GM19025 (cell line): ENCODE results near the gene UPF2.
"Not testable (repeated sequence)": the region's sequence is repeated elsewhere in the genome, so short reads cannot be mapped to it uniquely, and the experiment has no call there.

ENCODE experiments used
- ATAC-seq: cut with Tn5 transposase; IDR thresholded peaks from one replicate; pipeline ENCODE4 v1.9.1; 2021; ENCODE audit warnings: mild to moderate bottlenecking, low read depth, moderate library complexity; ENCODE audit not compliant: unreplicated experiment

The UPF2 gene

DNA sequence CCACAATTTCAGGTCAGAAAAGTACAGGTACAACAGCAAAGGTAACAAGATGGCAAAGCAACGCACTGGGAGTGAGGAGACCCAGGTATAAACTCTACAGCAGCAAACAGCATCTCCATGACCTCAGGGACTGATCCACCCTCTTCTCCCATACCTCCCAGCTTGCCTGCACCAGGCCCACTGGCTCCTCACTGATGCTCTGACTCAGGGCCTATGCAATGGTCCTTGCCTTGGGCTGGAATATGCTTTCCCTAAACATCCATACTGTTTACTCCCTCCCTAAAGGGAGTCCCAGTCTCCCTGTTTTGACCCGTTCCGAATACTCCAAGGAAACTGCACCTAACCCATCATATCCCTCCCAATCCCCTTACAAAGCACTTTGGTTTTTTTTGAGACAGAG is 60.4 kb downstream of the UPF2 start:
- no peak for ATAC-seq

DNA sequence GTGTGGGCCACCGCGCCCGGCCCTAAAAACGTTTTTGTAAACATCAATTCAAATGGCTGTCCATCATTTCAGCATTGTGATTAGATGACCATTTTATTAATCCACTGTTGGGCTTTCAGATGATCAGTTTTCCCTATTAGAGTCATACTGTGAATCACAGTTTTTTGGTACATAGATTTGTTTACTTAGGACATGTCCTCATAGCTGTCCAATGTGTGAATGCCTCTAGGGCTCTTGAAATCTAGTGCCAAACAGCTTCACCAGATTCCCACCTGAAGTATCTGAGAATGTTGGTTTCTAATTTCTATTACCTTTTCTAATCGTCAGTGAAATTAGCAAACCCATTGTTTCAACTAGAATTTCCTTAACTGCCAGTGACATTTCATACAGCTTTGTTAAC is 66.8 kb downstream of the UPF2 start:
- ATAC-seq = no peak

DNA sequence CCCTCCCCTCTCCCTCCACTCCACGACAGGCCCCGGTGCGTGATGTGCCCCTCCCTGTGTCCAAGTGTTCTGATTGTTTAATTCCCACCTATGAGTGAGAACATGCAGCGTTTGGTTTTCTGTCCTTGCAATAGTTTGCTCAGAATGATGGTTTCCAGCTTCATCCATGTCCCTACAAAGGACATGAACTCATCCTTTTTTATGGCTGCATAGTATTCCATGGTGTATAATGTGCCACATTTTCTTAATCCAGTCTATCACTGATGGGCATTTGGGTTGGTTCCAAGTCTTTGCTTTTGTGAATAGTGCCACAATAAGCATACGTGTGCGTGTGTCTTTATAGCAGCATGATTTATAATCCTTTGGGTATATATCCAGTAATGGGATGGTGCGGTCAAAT is 70.1 kb downstream of the UPF2 start:
- ATAC-seq = not testable (repeated sequence)

DNA sequence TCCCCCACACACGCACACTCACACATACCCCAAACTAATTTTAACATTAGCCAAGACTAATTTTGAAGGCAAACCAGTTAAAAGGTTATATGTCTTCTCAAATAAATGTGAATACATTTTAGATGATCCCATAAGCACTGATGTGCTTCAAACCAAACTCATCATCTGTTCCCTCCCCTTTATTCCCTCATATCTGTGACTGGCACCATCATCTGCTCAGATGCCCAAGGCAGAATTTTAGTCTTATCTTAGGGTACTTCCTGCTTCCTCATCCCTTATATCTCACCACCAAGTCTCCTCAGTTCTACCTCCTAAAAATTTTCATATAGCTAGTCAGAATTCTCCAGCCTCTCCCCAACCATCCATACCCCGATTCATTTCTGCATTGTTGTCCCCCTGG is 80.4 kb downstream of the UPF2 start:
- ATAC-seq = no peak

DNA sequence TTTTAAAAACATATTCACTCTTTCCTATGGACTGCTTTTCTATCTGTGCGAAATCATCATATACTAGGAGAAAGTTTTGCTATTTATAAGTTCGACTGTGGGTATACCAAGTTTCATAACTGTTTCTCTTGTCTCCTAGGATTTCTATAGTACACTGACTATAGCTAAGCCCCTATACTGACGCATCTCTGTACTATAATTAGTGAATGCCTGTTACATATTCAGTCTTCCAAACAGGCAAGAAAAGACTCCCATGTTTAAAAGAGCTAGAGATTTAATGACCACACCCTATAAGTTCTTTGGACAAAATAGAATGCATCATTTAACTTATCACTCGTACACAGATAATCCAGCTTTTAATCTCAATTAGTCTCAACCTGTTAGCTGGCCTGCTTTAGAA is 80.8 kb downstream of the UPF2 start:
- no peak for ATAC-seq

DNA sequence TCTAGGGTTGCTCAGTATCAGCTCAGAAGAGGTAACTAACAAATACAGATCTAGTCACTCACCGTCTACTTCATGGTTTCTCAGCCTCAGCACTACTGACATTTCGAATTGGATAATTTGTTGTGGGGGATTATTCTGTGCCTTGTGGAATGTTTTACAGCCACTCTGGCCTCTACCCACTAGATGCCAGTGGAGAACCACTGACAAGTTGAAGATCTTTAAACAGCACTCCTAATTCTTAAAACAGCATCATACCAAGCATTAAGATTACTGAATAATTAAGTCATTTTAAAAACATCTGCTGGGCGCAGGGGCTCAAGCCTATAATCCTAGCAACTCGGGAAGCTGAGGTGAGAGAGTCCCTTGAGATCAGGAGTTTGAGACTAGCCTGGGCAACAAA is 82.6 kb downstream of the UPF2 start:
- ATAC-seq = no peak

DNA sequence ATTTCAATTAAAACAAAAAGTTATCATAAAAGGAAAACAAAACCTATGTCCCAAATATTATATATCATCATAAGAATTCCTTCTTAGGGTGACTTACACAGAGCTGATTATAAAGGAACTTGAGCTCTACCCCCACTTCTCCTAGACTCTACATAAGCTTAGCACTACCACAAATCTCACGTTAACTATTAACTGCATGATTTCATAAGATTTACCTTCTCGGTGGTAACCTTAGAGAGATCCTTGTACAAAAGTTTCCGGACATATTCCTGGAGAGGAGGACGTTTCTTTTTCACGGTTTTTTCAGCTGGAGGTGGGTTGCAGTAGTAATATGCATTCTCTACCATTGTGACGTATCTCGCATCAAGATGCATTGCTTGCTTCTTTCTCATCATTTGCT is 83.7 kb downstream of the UPF2 start:
- no peak for ATAC-seq

DNA sequence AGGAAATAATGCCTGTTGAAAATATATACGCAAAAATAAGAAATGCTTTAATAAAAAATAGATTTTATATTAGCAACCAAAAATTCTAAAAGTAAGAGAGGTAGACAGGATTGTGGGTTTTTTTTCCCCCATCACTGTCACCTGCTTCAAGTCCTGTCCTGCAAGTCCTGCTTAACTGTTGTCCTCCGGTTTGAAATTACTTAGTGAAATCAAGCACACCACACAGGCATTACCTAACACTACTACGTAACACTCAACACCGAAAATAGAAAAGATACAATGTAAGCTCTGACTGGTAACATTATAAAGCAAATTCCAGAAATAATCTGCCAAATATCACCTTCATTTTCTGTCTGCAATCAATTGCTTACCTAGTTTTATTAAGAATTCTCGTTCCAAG is 90.9 kb downstream of the UPF2 start:
- no peak for ATAC-seq

DNA sequence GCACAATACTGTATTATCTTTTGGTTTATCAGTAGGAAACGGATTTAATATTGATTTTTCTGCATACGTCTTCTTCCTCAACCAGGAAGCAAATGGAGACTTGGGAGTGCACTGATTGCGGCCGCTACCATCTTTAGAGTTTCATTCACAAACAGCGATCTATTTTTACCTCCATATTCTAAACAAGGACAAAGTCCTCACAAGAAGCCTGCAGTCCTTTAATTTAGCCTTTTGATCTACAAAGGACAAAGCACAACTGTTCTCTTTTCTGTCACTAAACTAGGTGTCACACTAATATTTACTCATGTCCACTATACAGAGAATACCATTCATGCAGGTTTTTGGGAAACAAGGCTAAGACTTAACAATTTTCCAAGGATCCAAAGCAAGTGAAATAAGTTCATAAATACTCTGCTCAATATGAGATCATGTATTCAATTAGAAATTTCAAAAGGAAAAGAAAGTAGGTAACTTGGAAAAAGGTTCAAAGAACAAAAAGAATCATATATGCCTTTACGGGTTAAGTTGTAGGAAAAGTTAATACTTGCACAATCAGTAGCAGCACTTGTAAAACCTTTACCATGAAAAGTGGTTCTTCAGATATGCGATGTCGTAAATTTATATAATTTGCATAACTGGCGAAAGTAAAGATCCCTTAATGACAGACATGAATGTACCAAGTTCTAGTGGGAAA is 92.1 kb downstream of the UPF2 start:
- no peak for ATAC-seq

DNA sequence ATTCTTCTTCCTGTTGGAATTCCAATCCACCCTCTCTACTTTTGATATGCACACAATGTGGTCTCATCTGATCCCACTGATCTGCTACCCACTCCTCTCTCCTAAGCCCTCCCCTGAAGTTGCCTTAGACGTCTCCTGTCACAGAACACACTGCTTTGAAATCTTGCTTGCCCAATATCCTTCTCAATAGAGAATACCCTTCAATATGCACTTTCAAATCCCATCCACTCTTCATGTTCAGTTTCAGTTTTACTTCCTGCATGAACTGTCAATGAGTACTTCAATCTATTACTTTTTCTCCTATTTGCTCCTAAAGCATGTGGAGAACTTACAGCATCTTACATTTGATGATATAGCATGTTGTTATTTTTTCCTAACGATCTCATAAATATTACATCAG is 93.5 kb downstream of the UPF2 start:
- no peak for ATAC-seq

DNA sequence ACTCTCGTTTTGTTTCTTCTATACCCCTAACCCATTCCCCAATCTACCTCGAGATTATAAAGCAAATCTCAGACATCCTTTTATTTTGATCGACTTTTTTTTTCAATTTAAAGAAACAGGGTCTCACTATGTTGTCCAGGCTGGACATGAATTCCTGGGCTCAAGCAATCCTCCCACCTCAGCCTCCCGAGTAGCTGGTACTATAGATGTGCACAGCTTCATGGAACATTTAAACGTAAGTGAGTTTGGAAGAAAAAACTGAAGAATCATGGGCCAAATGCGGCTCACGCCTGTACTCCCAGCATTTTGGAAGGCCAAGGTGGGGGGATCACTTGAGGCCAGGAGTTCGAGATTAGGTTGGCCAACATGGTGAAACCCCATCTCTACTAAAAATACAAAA is 96.0 kb downstream of the UPF2 start:
- no peak for ATAC-seq

DNA sequence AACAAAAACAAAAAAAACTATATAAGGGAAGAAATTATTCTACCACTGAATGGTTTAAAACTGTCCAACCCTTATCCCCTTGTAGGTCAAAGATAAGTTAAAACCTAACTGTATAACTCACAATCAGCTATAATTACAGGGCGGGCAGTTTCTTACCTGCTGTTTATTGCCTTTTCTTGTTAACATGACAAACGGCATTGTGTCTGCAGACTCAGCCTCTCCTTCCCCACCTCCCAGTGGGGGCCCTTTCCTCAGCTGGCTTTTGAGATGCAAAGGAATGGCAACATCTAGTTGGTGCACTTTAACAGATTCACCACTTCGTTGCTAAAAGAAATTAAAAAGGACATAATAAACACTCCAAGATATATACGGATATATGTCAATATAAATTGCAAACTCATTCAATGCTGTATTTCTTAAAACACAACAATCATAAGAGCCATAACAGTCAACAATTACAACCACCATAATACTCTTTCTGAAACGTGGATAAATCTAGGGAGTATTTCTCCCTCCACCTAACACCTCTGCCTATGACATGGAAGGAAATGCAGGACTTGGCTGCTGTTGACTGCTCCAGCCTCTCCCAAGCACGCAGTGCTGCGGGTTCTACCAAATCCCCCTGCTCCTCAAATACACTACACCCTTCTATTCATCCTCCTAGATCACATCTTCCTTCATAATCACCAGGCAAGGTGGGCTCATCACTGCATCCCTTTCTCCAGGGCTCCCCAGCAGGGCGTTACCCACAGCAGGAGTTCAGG is 106.0 kb downstream of the UPF2 start:
- ATAC-seq = no peak

DNA sequence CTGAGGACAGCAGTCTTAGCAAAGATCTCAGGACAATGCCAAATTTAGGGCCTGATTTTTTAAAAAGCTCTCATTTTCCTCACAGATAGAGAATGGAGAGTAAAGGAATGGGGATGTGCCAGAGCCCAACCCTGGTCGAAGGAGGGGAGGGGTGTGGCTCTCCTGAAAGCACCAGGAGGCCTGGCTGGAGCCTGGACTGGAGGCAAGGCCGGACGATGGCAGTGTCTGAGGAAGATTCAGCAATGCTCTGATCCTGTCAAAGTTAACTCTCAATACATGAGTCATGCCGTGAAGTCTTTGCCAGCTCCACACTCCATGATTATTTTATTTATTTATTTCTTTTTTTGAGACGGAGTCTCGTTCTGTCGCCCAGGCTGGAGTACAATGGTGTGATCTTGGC is 108.3 kb downstream of the UPF2 start:
- ATAC-seq = no peak

DNA sequence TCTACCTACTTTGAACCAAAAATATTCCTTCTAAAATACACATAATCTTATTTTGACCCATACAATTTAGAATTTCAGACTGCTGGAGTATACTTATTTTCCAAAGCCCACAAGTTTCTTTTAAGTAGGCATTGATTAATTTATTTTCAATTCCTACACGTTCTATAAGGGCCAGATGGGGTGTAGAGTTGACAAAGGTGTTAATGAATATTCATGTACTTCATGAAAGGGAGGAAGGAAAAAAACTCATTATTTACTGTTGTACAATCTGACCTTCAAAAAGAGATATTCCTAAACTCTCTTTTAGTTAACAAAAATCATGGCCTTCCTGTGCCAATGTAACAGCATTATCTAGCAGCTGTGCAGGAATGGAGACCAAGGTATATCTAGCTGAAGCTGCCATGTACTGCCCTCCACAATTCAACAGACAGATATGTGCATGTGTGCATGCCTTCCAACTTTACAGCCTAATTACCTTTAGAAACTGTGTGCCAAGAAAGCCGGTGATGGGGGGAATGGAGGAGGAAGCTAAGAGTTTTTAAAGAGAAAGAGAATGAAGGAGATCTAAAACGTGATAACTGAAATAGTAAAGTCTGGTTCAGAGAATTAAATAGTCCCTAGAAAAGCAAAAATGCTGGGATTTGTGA is 108.9 kb downstream of the UPF2 start:
- no peak for ATAC-seq

DNA sequence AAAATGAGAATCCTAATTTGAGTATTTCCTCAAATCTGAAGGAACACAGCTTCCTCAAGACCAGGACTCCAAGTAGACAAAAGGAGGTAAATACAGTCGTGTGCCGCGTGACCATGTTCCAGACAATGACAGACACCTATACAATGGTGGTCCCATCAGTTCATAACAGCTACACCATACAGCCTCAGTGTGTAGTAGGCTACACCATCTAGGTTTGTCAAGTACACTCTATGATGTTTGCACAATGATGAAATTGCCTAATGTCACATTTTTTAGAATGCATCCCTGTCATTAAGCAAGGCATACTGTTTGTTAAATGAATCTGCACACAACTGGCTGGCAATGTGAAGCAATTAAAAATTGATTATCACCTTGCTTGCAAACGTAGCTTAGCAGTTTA is 111.6 kb downstream of the UPF2 start:
- ATAC-seq = no peak

DNA sequence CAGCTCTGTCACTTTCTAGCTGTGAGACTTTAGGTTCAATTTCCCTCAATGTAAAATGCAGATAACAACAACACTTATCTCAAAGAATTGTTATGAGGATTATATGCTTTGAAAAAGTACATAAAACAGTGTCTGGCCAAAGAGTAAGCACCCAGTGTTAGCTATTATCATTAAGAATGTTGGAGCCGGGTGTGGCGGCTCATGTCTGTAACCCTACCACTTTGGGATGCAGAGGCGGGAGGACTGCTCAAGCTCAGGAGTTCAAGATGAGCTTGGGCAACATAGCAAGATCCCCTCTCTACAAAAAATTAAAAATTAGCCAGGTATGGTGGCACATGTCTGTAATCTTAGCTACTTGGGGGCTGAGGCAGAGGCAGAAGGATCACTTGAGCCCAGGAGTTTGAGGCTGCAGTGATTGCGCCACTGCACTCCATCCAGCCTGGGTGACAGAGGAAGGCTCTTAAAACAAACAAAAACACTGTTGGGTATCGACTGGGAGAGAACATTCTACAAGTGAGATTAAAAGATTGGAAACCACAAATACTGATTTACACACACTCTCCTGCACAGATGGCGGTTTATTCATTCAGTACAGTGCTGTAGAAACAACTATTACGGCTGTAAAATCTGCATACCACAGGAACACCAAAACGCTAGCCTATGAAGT is 112.2 kb downstream of the UPF2 start:
- ATAC-seq = no peak

DNA sequence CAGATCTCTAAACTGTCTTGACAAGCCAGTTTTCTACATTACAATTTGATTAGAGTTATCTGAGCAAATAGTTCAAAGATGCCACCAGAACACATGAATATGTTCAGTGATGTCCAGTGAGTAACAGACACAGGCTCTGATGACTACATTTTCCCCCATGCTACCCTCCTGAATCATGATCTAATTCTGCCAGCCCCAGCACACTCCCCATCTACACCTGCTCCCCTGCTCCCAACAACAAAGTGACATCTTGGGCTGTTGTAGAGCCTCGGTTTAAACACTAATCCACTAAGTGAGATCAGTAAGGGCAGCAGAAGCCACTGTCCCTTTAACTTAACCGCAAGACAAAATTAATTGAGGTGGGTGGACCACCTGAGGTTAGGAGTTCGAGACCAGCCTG is 114.9 kb downstream of the UPF2 start:
- no peak for ATAC-seq

DNA sequence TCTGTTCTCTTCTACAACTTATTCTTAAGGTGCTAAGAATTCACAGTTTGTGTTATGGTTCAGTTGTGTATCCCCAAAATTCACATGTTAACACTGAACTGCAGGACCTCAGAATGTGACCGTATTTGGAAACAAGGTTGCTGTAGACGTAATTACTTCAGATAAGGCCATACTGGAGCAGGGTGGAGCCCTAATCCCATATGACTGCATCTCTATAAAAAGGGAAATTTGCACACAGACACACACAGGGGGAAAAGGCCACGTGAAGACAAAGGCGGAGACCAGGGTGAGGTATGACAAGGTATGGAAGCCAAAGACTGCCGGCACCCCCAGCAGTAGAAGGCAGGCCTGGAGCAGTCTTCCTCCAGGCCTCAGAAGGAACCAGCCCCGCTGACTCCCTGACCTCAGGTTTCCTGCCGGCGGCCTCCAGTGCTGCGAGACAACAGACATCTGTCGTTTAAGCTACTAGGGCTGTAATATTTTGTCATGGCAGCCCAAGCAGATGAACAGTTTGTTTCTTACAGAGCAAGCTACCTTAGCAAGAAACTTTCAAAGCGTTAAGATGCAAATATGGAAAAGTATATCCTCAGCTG is 120.7 kb downstream of the UPF2 start:
- no peak for ATAC-seq

DNA sequence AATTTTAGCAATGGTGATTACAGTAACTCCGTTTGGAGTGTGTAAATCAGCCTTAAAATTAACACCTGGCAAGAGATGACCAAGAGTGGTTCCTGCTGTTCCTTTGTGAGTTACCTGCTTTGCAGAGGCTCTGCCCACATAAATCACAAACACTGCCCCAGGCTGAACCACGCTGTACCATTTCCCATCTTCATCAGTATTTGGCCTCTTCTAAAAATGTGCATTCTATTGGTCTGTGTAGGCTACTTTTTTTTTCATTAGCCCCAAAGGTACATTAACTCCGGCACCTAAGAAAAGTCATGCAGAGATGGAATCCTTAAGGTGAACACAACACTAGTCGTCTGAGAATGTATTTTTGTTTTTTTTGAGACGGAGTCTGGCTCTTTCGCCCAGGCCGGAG is 123.3 kb downstream of the UPF2 start:
- ATAC-seq = no peak

DNA sequence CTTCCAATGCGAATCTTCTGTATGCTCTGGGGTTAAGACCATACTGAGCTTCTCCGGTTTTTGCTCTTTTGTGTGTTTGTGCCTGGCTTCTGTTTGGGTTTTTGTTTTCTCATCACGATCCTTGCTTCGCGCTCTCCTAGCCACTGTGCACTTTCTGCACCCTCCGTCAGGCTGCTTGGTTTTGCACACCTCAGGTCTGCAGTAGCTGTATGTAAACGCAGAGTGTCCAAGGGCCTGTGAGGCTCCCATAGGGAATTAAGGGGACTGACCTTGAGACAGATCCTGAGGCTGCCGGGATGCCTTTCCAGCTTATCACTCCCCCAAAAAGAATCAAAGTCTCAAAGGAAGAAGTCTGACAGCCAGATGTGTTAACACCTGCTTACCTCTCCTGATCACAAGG is 124.2 kb downstream of the UPF2 start:
- ATAC-seq = no peak

DNA sequence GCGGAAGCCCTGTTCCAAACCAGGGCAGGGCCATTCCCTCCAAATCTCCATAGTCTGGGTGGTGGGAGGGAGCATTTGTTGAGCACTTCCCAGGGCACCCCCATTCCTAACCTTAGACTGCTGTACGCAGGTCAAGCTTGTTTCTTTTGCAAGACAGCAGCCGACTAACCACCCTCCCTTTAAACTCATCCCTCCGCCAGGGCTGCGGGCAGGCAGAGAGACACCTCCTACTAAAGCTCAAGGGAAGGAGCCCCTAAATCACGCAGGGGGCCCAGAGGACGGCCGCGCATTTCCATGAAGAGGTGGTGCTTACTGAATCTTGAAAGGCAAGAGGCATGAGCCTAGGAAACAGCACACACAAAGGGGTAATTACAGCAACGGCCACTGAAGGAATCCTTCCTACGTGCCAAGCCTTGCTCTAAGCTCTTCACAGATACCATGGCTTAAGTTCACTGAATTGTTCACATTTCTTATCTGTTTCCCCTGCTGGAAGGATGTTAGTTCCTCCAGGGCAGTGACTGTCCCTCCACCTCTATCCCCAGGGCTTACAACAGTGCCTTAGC is 129.4 kb downstream of the UPF2 start:
- ATAC-seq = no peak
